Adrenal gland (tissue), 5 donors: Measurements from ENCODE around the gene SV2C.

ENCODE experiments used
- CTCF ChIP-seq, 6 experiments: fragments of 450-650 bp in 4 of 6; fragments of 200-600 bp in 2 of 6; sonication (generic) in 1 of 6; IDR thresholded peaks; 1 replicate in 5 of 6; 2 replicates in 1 of 6; pipeline versions ENCODE4 v1.5.1 to v1.8.0; 2016 to 2021; ENCODE audit warnings: antibody characterized with exemption in 6 of 6, mild to moderate bottlenecking in 2 of 6, moderate library complexity in 1 of 6
- POLR2A ChIP-seq, 2 donors: fragments of 450-650 bp; IDR thresholded peaks; one replicate each; pipeline ENCODE4 v1.6.1; 2017; ENCODE audit warnings: antibody characterized with exemption in 2 of 2, mild to moderate bottlenecking in 2 of 2, moderate library complexity in 1 of 2
- donor health status: DM: no; HTN: no; CAD: no.

- TF ChIP-seq POLR2A (IDR thresholded peaks at IDR 0.05) (no peak), CTCF (IDR thresholded peaks at IDR 0.05) (no peak)
Measured at GRCh38 chr5:76104027-76104426, 20.8 kb downstream of the SV2C start.
